Measurements from ENCODE around the gene PXK. TPM values are rescaled to one million over a fixed set of nuclear protein-coding genes. Genes with fewer than 3 reads are reported as not detected.

PXK gene
- polyA plus RNA-seq, 1 donor: 17.2 TPM

GRCh38 chr3:58296269-58296668 lies 36.4 kb upstream of the PXK start:
- peaks cover 7% of the 10 kb centered on the region for H3K36me3 ChIP-seq (ENCODE audit: control insufficient read depth, insufficient read depth, low read length)
- H3K4me1 ChIP-seq (ENCODE audit: control insufficient read depth, insufficient read depth, low read length): no peaks in the 10 kb centered on the region
- no peak for DNase-seq
- WGBS (ENCODE audit: insufficient coverage, low lambda C conversion rate): no CpG with 5 or more reads among the region's 5 CpGs
- H3K4me3 ChIP-seq (ENCODE audit: low read length): no peak overlapping the region
- H3K27ac ChIP-seq (ENCODE audit: low read length): no peak overlapping the region
- peaks cover under 1% of the 10 kb centered on the region for H3K9me3 ChIP-seq (ENCODE audit: control insufficient read depth, low read depth, low read length)
- peaks cover 4% of the 10 kb centered on the region for H3K27me3 ChIP-seq (ENCODE audit: control insufficient read depth, insufficient read depth, low read length)

- H3K9me3 ChIP-seq (ENCODE audit: control insufficient read depth, low read depth, low read length): no peaks in the 10 kb centered on the region
- no peak overlapping the region for H3K27ac ChIP-seq (ENCODE audit: low read length)
- DNase-seq: no peak
- H3K4me3 ChIP-seq (ENCODE audit: low read length): no peak overlapping the region
- WGBS (ENCODE audit: insufficient coverage, low lambda C conversion rate): no CpG with 5 or more reads among the region's 6 CpGs
- H3K36me3 ChIP-seq (ENCODE audit: control insufficient read depth, insufficient read depth, low read length): peaks cover 7% of the 10 kb centered on the region
- H3K4me1 ChIP-seq (ENCODE audit: control insufficient read depth, insufficient read depth, low read length): no peaks in the 10 kb centered on the region
- H3K27me3 ChIP-seq (ENCODE audit: control insufficient read depth, insufficient read depth, low read length): peaks cover 10% of the 10 kb centered on the region
Observed at GRCh38 chr3:58296843-58297242, 35.8 kb upstream of the PXK start.

- Histone ChIP-seq H3K4me1 (ENCODE audit: control insufficient read depth, insufficient read depth, low read length) (no peaks in the 10 kb centered on the region), H3K27me3 (ENCODE audit: control insufficient read depth, insufficient read depth, low read length) (peaks cover 16% of the 10 kb centered on the region), H3K36me3 (ENCODE audit: control insufficient read depth, insufficient read depth, low read length) (peaks cover 7% of the 10 kb centered on the region), H3K27ac (ENCODE audit: low read length) (no peak overlapping the region), H3K9me3 (ENCODE audit: control insufficient read depth, low read depth, low read length) (no peaks in the 10 kb centered on the region), H3K4me3 (ENCODE audit: low read length) (no peak overlapping the region)
- peak; percentile 22 to 57 for DNase-seq
- WGBS (ENCODE audit: insufficient coverage, low lambda C conversion rate): no CpG with 5 or more reads among the region's 3 CpGs
Observed at GRCh38 chr3:58298190-58298589, 34.5 kb upstream of the PXK start.

GRCh38 chr3:58299075-58299474 lies 33.6 kb upstream of the PXK start:
- no peak overlapping the region for H3K4me3 ChIP-seq (ENCODE audit: low read length)
- peaks cover 16% of the 10 kb centered on the region for H3K27me3 ChIP-seq (ENCODE audit: control insufficient read depth, insufficient read depth, low read length)
- no peak for DNase-seq
- H3K9me3 ChIP-seq (ENCODE audit: control insufficient read depth, low read depth, low read length): no peaks in the 10 kb centered on the region
- H3K4me1 ChIP-seq (ENCODE audit: control insufficient read depth, insufficient read depth, low read length): no peaks in the 10 kb centered on the region
- H3K27ac ChIP-seq (ENCODE audit: low read length): no peak overlapping the region
- peaks cover 2% of the 10 kb centered on the region for H3K36me3 ChIP-seq (ENCODE audit: control insufficient read depth, insufficient read depth, low read length)
- no CpG with 5 or more reads among the region's 2 CpGs for WGBS (ENCODE audit: insufficient coverage, low lambda C conversion rate)

GRCh38 chr3:58299839-58300516 lies 32.7 kb upstream of the PXK start:
- H3K4me3 ChIP-seq (ENCODE audit: low read length): no peak overlapping the region
- DNase-seq: no peak
- H3K27me3 ChIP-seq (ENCODE audit: control insufficient read depth, insufficient read depth, low read length): peaks cover 16% of the 10 kb centered on the region
- H3K36me3 ChIP-seq (ENCODE audit: control insufficient read depth, insufficient read depth, low read length): no peaks in the 10 kb centered on the region
- no peak overlapping the region for H3K27ac ChIP-seq (ENCODE audit: low read length)
- H3K9me3 ChIP-seq (ENCODE audit: control insufficient read depth, low read depth, low read length): no peaks in the 10 kb centered on the region
- WGBS (ENCODE audit: insufficient coverage, low lambda C conversion rate): no CpG with 5 or more reads among the region's 8 CpGs
- H3K4me1 ChIP-seq (ENCODE audit: control insufficient read depth, insufficient read depth, low read length): no peaks in the 10 kb centered on the region

GRCh38 chr3:58305882-58306711 lies 26.6 kb upstream of the PXK start, which contains the start of the genes HTD2 and RPP14:
Gene HTD2, plus strand, starts transcription at chr3:58306520. Its CDS starts 11,094 bp downstream, at chr3:58317614.
Gene RPP14, plus strand, starts transcription at chr3:58306245. Its CDS starts 4,085 bp downstream, at chr3:58310330.
- Histone ChIP-seq H3K9me3 (ENCODE audit: control insufficient read depth, low read depth, low read length) (no peaks in the 10 kb centered on the region), H3K36me3 (ENCODE audit: control insufficient read depth, insufficient read depth, low read length) (peaks cover 24% of the 10 kb centered on the region), H3K4me1 (ENCODE audit: control insufficient read depth, insufficient read depth, low read length) (peaks cover 18% of the 10 kb centered on the region), H3K27me3 (ENCODE audit: control insufficient read depth, insufficient read depth, low read length) (peaks cover 14% of the 10 kb centered on the region), H3K4me3 (ENCODE audit: low read length) (peak within 1 kb of the TSS; percentile 89), H3K27ac (ENCODE audit: low read length) (peak within 1 kb of the TSS; percentile 94)
- no CpG with 5 or more reads among the region's 71 CpGs for WGBS (ENCODE audit: insufficient coverage, low lambda C conversion rate)
- peak; percentile 99 for DNase-seq

GRCh38 chr3:58307639-58308215 lies 25.0 kb upstream of the PXK start:
- no CpG with 5 or more reads among the region's 10 CpGs for WGBS (ENCODE audit: insufficient coverage, low lambda C conversion rate)
- peaks cover 37% of the 10 kb centered on the region for H3K36me3 ChIP-seq (ENCODE audit: control insufficient read depth, insufficient read depth, low read length)
- H3K27me3 ChIP-seq (ENCODE audit: control insufficient read depth, insufficient read depth, low read length): peaks cover under 1% of the 10 kb centered on the region
- H3K27ac ChIP-seq (ENCODE audit: low read length): peak overlapping the region; percentile 94
- peak; percentile 50 to 51 for DNase-seq
- H3K4me3 ChIP-seq (ENCODE audit: low read length): peak overlapping the region; percentile 89
- peaks cover 18% of the 10 kb centered on the region for H3K4me1 ChIP-seq (ENCODE audit: control insufficient read depth, insufficient read depth, low read length)
- no peaks in the 10 kb centered on the region for H3K9me3 ChIP-seq (ENCODE audit: control insufficient read depth, low read depth, low read length)

- no peak overlapping the region for H3K4me3 ChIP-seq (ENCODE audit: low read length)
- H3K27me3 ChIP-seq (ENCODE audit: control insufficient read depth, insufficient read depth, low read length): no peaks in the 10 kb centered on the region
- H3K4me1 ChIP-seq (ENCODE audit: control insufficient read depth, insufficient read depth, low read length): peaks cover 18% of the 10 kb centered on the region
- no peak for DNase-seq
- H3K27ac ChIP-seq (ENCODE audit: low read length): no peak overlapping the region
- H3K36me3 ChIP-seq (ENCODE audit: control insufficient read depth, insufficient read depth, low read length): peaks cover 41% of the 10 kb centered on the region
- no CpG with 5 or more reads among the region's 1 CpG for WGBS (ENCODE audit: insufficient coverage, low lambda C conversion rate)
- no peaks in the 10 kb centered on the region for H3K9me3 ChIP-seq (ENCODE audit: control insufficient read depth, low read depth, low read length)
Observed at GRCh38 chr3:58308728-58309127, 24.0 kb upstream of the PXK start.

GRCh38 chr3:58317811-58318210 lies 14.9 kb upstream of the PXK start:
- Histone ChIP-seq H3K27me3 (ENCODE audit: control insufficient read depth, insufficient read depth, low read length) (no peaks in the 10 kb centered on the region), H3K4me1 (ENCODE audit: control insufficient read depth, insufficient read depth, low read length) (no peaks in the 10 kb centered on the region), H3K4me3 (ENCODE audit: low read length) (no peak overlapping the region), H3K9me3 (ENCODE audit: control insufficient read depth, low read depth, low read length) (no peaks in the 10 kb centered on the region), H3K36me3 (ENCODE audit: control insufficient read depth, insufficient read depth, low read length) (peaks cover 46% of the 10 kb centered on the region), H3K27ac (ENCODE audit: low read length) (no peak overlapping the region)
- WGBS (ENCODE audit: insufficient coverage, low lambda C conversion rate): 90% methylated on average over 2 of the region's 2 CpGs
- no peak for DNase-seq

- no CpG with 5 or more reads among the region's 7 CpGs for WGBS (ENCODE audit: insufficient coverage, low lambda C conversion rate)
- H3K27ac ChIP-seq (ENCODE audit: low read length): no peak overlapping the region
- no peaks in the 10 kb centered on the region for H3K27me3 ChIP-seq (ENCODE audit: control insufficient read depth, insufficient read depth, low read length)
- peaks cover 23% of the 10 kb centered on the region for H3K36me3 ChIP-seq (ENCODE audit: control insufficient read depth, insufficient read depth, low read length)
- peaks cover 5% of the 10 kb centered on the region for H3K4me1 ChIP-seq (ENCODE audit: control insufficient read depth, insufficient read depth, low read length)
- DNase-seq: no peak
- no peak overlapping the region for H3K4me3 ChIP-seq (ENCODE audit: low read length)
- H3K9me3 ChIP-seq (ENCODE audit: control insufficient read depth, low read depth, low read length): no peaks in the 10 kb centered on the region
Observed at GRCh38 chr3:58321791-58322190, 10.9 kb upstream of the PXK start.
